GM19351 (cell line): ENCODE results near the gene ADAMTS17.

Experiments used
- ATAC-seq: cut with Tn5 transposase; IDR thresholded peaks from one replicate; pipeline ENCODE4 v1.9.1; 2021; ENCODE audit warnings: mild to moderate bottlenecking, moderate library complexity; ENCODE audit not compliant: unreplicated experiment

Gene ADAMTS17

GRCh38 chr15:100141311-100142001, 200.3 kb downstream of the ADAMTS17 start:
- ATAC-seq, result no peak

GRCh38 chr15:100140527-100141308, 201.1 kb downstream of the ADAMTS17 start:
- no peak for ATAC-seq

GRCh38 chr15:100134586-100134985, 207.2 kb downstream of the ADAMTS17 start:
- no peak for ATAC-seq

- ATAC-seq, result no peak
Observed at GRCh38 chr15:100134089-100134583, 207.6 kb downstream of the ADAMTS17 start.

GRCh38 chr15:100133001-100133400, 208.8 kb downstream of the ADAMTS17 start:
- ATAC-seq, result no peak

- no peak for ATAC-seq
Observed at GRCh38 chr15:100132309-100132708, 209.5 kb downstream of the ADAMTS17 start.

- no peak for ATAC-seq
Observed at GRCh38 chr15:100131321-100132224, 210.2 kb downstream of the ADAMTS17 start.

- no peak for ATAC-seq
Observed at GRCh38 chr15:100129677-100130076, 212.1 kb downstream of the ADAMTS17 start.

GRCh38 chr15:100125401-100126191, 216.2 kb downstream of the ADAMTS17 start:
- ATAC-seq, result no peak

- no peak for ATAC-seq
Observed at GRCh38 chr15:100124936-100125335, 216.8 kb downstream of the ADAMTS17 start.

GRCh38 chr15:100124361-100124760, 217.4 kb downstream of the ADAMTS17 start:
- no peak for ATAC-seq

GRCh38 chr15:100123611-100124010, 218.2 kb downstream of the ADAMTS17 start:
- ATAC-seq, result no peak

- no peak for ATAC-seq
Observed at GRCh38 chr15:100121285-100121684, 220.5 kb downstream of the ADAMTS17 start.

- ATAC-seq, result no peak
Observed at GRCh38 chr15:100120111-100120510, 221.7 kb downstream of the ADAMTS17 start.

- ATAC-seq, result no peak
Observed at GRCh38 chr15:100118546-100118945, 223.2 kb downstream of the ADAMTS17 start.

GRCh38 chr15:100116416-100117190, 225.2 kb downstream of the ADAMTS17 start:
- no peak for ATAC-seq

GRCh38 chr15:100115711-100116090, 226.1 kb downstream of the ADAMTS17 start:
- ATAC-seq, result no peak

GRCh38 chr15:100115066-100115710, 226.6 kb downstream of the ADAMTS17 start:
- ATAC-seq, result no peak

GRCh38 chr15:100114571-100114970, 227.2 kb downstream of the ADAMTS17 start:
- ATAC-seq, result no peak
